Left forelimb (tissue), 1 donor: ENCODE data around the gene P2RY2.

ENCODE experiments used
- DNase-seq: peaks from one replicate; pipeline ENCODE4 v3.0.0-alpha.2; 2018; ENCODE audit warnings: low spot score

P2RY2 gene

DNA sequence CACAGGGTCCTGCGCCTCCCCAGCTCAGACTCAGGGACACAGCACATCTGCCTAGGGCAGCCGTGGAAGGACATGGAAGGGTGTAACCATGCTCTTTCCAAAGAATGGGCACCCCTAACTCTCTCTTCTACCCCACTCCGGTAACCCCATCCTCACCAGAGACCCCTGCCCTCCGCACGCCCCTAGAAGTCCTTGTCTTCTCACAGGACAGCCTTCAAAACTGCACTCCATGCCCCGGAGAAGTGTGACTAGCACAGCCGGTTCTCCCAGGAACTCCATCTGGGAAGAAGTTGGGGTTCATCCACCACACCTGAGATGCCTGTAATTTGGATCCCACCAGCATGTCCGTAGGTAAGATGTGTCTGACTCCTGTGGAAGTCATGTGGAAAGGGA lies 25.0 kb downstream of the P2RY2 start:
- peak; percentile 25 for DNase-seq

DNA sequence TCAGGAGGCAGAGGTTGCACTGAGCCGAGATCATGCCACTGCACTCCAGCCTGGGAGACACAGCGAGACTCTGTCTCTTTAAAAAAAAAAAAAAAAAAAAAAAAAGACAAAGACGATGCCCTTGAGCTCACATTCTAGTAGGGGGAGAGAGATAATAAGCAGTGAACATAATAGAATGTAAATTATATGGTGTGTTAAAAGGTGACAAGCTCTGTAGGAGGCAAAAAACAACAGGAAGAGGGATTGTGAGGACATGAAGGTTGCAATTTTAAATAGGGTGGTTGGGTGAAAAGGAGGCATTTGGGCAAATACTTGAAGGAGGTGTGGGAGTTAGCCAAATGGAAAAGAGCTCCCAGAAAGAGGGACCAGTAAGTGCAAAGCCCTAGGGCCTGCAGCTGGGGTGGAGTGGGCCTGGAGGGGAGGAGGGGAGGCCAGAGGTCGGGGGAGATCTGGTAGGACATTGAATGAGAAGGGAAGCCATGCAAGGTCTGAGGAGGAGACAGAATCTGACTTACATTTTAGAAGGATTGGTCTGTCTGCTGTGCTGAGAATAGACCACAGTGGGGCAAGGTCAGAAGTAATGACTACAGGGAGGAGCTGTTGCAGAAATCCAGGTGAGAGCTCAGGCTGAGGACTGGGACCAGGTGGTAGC lies 26.6 kb downstream of the P2RY2 start:
- peak; percentile 18 for DNase-seq

DNA sequence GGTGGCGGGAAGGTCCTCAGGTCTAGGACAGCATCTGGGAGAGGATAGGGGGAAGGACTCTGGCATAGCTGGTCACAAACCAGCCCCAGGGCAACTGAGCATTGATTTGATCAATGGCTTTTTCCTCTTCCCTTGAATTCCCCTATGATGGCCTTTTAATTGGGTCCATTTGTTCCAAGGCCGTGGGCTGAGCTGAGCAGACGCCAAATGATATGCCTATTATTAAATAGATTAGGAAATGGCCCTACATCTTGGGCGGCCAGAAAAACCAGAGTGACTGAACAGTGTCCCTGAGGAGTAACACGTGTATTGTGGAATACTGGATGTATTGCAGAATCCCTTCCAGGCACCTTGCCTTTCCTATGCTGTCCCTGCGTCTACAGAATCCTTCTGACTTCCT lies 27.4 kb downstream of the P2RY2 start:
- peak; percentile 22 for DNase-seq

DNA sequence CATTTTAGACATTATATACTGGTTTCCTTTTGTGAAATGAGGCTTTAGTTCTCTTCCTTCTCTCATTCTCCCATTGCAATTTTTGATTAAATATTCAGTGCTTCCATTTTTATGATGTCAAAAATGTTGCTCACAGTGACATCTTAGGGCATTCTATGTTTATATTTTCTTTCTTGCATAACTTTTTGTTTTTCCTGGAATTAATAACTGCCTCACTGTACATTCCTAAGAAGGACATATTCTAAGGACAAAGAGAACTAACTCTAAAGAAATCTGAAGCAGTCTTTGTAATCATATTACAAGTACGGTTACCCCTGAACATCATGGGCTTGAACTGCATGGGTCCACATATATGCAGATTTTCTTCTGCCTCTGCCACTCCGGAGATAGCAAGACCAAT lies 28.2 kb downstream of the P2RY2 start:
- no peak for DNase-seq

DNA sequence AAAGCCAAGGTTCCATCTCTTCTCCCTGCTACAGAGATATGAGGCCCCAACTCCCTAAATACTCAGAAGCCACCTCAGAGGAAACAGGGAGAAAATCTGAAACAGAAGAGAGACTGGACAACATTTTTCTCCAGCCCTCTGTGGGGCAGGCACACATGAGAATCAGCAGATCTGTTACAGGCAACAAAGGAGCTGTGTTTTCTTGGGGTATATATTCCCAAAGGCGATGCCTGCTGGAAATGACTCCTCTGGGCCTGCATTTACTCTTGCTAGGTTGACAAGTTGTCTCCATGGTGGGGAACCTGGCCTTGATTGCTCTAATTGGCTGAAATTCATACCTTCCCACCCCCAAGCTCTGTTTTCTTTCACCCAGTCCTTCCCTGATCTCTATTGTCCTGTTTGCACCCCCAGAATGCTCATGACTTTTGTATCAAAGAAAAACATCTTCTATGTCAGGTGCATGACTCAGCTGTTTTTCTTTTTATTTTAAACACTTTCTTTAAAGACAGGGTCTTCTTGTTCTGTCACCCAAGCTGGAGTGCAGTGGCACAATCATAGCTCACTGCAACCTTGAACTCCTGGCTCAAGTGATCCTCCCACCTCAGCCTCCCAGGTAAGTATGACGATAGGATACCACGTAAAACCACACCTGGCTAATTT lies 30.6 kb downstream of the P2RY2 start:
- DNase-seq: peak; percentile 15

DNA sequence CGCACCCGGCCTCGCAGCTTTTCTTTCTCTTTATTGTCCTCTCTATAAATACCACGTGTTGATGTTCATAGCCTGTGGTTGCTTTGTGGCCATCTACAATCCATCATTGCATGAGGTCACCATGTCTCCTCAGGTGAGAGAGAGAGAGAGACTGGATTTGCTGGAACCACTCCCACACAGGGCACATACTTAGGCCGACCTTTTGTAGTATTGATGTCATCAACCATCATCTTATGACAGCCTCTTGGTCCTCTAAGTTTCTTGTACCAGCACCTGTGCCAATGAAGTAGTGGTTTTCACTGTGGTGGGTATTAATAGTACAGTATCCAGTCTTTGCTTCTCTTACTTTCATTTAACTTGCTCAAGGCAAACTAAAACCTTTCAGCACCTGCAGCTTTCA lies 31.2 kb downstream of the P2RY2 start:
- no peak for DNase-seq

DNA sequence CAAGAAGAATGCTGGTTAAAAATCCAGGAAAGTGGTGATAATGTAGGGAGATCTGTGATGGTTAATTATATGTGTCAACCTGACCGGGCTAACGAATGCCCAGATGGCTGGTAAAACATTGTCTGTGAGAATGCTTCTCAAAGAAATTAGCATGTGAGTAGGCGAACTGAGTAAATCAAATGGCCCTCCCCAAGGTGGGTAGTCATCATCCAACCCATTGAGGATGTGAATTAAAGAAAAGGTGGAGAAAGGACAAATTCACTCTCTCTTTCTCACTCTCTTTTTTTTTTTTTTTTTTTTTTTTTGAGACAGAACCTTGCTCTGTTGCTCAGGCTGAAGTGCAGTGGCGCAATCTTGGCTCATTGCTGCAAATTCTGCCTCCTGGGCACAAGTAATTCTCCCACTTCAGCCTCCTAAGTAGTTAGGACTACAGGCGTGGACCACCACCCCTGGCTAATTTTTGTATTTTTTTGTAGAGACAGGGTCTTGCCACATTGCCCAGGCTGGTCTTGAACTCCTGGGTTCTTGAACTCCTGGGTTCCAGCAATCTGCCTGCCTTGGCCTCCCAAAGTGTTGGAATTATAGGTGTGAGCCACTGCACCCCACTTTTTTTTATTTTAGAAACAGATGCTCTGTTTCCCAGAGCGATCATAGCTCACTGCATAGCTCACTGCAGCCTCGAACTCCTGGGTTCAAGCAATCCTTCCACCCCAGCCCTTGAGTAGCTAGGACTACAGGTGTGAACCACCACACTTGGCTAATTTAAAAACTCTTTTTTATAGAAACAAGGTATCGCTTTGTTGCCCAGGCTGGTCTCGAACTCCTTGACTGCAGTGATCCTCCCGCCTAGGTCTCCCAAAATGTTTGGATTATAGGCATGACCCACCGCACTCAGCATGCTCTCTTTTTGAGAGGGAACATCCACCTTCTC lies 32.0 kb downstream of the P2RY2 start:
- peak; percentile 23 for DNase-seq

DNA sequence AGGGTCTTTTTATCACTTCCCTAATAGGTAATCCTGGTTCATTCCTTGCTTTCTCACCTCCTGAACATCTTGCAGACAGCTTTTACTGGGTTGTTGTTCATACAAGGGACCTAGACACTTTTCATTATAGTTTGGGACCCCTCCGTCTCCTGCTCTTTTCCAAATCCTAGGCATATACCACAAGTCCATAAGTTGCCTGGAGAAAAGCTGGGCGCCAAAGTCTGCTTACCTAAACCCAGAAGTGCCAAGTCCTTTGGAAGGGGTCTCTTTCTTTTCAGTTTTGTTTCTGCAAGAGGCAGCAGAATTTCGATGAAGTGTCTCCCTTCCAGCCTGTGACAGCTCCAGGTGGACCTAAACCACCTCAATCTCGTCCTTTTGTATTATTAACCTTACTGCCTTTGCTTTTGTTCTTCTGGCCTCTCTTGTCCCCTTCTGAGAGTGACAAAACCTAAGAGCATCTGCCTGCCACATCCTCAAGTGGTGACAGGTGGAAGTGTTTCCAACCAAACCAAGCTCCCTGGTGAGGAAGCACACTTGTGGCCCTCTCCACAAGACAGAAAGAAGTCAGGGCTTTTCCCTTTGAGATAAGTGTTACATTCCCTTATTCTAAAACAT lies 34.6 kb downstream of the P2RY2 start:
- DNase-seq: peak; percentile 44

DNA sequence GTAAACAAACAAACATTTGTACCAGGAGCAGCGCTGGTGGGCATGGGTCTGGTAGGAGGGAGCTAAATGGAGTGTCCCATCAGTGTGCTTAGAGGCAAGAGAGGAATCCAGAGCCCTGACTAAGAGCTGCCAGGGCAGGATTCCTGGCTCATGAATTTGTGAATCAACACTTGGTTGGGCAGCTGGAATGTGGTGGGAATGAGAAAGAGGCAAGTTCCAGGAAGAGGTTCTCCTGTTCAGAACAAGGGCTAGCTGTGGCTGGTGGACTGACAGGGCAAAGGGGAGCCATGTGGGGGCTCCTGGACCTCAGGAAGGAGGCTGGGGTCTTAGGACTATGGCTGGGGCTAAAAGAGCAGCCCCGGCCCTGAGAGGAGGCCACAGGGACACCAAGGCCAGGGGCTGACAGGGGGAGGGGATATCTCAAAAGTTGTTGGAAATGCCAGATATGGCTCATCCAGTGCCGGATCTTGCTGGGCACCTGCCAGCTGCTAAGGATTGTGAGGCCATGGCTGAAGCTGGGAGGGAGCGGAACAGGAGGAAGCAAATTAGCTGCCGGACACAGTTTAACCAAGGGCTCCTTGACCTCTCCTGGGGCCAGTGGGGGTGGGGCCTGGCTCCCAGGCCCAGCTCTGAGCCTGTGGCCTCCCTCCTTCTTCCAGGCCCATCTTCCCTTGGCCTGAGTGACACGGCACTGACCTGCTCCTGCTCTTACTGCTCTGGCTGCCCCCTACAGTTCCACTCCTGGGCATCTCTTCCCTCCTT lies 39.4 kb downstream of the P2RY2 start:
- peak; percentile 51 for DNase-seq

DNA sequence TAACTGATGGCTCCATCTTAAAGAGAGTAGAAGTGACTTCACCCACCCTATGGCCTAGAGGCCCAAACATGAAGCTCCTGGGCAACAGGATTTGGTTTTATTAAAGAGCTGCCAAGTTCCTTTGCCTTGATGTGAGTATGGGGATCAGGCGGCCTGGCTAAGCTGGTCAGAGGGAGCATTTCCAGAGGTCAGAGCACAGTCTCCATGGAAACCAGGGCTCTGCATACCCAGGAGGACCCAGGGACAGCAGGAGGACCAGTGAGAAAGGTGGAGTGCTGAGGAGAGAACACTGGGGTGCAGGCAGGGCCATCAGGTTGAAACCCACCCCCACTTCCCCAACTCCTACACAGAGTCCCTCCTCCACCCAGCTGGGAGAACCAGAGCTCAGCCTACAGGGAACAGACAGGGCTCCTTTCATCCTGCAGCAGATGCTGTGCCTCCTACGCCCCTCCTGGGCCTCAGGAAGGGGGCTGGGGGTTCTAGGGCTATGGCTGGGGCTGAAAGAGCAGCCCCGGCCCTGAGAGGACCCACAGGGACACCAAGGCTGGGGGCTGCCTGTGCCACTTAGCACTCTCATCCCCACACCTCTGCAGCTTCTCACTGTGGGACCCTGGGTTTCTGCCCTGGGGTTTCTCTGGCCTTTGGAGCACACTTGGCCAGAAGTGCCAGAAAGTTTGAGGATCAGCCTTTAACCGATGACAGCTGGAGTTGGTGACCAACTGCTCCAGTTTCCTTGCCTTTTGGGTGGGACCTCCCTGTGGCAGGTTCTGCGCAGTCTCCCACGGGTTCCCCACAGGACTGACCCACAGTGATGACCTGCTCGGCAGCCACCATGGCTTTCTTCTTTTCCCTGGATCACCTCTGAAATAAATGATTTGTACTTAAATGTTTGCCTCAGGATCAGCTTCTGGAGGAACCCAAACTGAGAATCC lies 40.3 kb downstream of the P2RY2 start:
- peak; percentile 55 for DNase-seq

DNA sequence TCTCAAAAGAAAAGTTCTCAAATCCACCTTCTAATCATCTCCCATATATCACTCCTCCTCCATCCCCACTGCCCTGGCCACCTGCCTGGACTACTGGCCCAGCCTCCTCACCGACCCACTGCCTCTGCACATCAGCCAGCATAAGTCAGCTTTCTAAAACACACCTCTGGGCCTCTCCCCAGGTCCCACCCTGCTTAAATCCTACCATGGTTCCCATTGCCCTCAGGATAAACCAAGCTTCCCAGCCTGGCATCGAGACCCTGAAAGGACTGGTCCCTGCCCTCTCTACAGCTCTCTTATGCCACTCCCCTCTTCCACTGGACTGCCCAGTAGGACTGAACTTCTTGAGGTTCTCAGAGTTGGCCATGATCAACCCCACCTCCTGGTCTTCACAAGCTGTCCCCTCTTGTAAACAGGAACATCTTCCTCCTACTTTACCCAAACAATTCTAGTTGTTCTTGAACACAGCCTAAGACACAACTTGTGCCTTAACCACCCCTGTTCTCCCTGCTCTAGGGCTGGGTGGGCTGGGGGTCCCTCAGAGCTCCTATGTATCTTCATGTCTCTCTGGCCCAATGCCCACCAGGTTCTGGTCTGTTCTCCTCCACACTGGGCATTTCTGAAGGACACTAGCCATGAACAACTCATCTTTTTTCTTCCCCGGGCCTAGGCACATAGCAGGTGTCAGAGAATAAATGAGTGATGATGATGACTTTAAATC lies 41.5 kb downstream of the P2RY2 start:
- DNase-seq: peak; percentile 40

DNA sequence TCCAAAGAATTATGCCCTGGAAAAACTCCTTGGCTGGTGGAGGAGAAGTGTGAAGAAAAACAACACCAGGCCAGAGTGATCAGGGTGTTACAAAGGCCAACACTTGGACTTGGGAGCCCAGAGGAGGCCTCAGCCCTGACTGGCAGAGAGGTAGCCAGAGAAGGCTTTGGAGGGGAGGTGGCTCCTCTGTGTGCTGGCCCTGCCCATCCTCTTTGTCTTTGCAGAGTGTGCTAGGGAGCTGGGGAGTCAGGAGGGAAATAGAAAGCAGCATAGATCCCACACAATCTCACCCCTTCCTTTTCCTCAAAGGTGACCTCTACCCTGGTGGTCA lies 42.0 kb downstream of the P2RY2 start:
- peak; percentile 9 for DNase-seq

DNA sequence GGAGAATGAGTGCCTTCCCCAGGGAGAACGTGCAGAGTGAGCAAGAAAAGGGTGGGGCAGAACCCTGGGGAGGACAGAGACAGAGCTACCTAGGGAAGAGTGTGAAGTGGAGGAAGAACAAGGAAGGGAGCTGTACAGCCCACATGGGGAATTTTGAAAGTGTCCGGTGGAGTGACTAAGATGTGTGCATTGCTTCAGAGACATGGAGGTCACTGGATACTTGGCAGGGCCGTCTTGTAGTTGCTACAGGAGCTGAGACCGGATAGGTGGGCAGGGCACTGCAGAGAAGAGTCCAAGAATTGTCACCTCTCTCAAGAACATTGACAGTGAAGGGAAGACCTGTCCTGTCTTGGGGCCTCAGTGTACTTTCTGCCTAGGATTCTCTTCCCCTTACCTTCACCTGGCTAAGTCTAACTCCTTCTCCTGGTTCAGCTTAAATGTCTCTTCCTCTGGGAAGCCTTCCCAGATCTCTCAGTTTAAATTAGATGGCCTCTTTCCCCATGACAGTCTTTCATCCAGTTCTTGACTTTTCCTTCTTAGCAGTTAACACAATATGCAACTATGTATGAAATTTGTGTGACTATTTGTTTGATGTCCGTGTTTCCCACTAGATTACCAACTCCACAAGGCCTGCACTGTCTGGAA lies 44.9 kb downstream of the P2RY2 start:
- DNase-seq: peak; percentile 17

DNA sequence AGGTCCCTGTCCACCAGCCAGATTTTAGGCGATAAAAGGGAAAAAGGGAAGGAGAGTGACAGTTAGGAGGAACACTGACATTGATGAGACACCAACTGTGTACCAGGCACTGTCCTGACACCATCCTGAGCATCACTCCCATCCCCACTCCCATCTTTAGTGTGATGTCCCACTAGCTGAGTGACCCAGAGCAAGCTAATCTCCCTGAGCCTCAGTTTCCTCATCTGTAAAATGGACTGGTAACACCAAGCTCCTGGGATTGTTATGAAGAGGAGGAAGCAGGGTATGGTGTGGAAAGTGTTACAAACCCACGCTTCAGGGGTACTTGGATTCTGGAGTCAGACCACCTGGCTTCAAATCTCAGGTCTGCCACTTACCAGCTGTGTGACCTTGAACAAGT lies 45.6 kb downstream of the P2RY2 start:
- peak; percentile 36 for DNase-seq

DNA sequence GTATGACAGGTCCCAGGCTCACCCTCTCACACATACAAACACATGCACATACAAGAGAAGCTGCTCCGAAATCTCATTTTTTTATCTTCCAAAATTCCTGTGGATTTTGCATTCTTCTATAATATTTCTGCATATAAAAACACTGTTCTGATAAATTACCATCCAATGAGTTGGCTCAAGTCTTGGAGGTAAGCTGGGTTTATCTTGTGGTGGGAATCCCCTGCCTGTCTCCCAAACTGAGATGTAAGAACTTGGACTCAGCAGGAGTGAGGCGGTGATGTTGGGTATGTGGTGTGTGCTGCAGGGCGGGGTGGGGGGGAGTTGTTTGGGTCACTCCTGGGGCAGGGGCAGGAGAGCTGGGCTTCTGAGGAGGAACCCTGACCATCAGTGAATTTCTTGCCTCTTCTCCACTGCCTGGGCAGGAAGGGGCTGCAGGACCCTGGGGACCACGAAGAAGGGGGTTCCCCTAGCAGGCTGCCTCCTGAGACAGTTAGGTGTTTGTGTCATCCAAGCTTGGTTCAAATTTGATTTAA lies 47.3 kb downstream of the P2RY2 start:
- peak; percentile 45 for DNase-seq

DNA sequence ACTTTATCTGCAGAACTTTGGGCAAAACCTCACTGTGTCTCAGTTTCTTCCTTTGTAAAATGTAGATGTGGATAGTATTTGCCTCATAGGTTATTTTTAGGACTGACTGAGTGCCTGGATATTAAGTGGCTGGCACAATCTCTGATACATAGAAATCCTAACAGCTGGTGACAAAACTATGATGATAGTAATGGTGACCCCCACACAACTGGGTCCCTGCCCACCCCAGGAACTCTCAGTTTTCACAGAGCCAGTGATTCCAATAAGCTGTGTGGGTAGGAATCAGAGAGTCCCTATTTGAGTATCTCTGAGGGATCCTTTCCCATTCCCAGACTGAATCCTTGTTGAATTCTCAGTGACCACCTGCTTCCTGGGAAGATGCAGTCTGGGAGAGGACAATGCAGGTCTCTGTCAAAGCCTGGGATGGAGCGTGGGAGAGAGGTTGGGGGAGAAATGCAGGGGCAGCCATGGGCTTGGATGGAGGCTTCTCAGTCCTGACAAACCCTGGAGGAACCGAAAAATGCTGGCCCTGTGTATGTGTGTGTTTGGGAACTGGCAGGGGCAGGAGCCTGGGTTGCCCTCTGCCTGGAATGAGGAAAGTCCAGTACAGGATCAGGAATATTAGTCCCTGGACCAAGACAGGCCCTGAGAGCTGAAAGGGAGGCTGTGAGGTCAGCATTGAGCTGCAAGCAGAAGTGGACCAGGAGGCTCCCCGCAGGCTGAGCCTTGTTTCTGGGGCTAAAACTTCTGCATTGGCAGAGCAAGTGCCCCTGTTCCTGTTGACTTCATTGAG lies 48.0 kb downstream of the P2RY2 start:
- peak; percentile 57 for DNase-seq

DNA sequence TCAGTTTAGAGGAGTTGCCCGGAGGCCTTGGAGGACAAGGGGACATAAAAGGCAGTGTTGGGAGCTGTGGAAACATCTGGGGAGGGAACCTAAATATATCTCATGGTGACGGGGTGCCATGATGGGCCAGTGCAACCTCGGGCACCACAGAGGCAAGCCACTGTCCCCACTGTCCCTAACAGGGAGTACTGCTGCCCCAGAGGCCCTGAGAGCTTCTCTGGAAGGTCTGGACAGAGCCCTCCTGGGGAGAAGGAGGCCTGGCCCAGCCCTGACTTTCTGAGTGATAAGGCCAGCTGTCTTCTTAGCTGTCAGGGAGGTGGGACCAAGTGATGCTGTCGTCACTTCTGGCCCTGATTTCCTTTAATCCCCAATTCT lies 48.6 kb downstream of the P2RY2 start:
- peak; percentile 46 for DNase-seq

DNA sequence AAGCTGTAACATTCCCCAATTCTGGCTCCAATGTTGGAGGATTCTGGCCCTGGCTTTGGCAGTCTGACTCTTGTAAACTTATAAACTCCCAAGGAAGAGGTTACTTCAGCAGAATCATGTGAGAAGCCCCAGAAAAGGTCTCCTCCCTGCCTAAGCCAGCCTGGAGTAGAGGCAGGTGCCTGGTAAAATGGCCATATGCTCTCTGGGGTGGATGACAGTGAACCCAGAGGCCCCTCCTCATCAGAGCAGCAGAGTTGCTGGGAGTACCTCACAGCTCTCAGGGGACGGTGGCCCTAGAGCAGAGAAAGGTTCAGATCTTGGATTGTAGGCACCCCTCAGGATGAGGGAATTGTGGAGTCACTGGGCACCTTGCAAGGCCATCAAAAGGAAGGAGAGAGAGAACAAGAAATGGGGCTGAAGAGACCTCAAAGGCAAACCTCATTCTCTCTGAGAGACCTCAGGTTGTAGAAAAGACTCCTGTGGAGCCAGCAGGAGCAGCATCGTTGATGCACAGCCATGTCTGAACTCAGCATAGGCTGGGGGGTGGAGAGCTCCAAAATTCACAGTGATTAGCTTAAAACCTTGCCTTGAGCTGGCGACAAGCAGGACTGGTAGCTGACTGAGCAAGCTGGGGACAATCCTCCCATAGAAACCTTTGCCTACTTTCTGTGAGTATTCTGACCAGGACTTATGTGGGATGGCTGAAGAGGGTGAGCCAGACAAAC lies 49.2 kb downstream of the P2RY2 start:
- DNase-seq: peak; percentile 34
